ENCODE data around the gene UBE2C. TPM values are rescaled to one million over a fixed set of nuclear protein-coding genes. Genes with fewer than 3 reads are reported as not detected.
A peak's percentile ranks its signal among the peaks of the same experiment; 100 is the strongest.

The UBE2C gene
- polyA plus RNA-seq, 3 donors, result 0.15 to 0.58 TPM; not detected in 1

- Histone ChIP-seq H3K4me3 (replicated peaks in 1 of 3; ENCODE audit: low read depth in 2 of 3, low read length in 3 of 3) (peak overlapping the region; percentile 92 to 98 (median 96)), H3K27me3 (ENCODE audit: control insufficient read depth in 2 of 2, insufficient read depth in 2 of 2, low read length in 2 of 2) (no peaks in the 10 kb centered on the region), H4K20me1 (ENCODE audit: insufficient read depth, low read length) (no peaks in the 10 kb centered on the region), H2AFZ (ENCODE audit: insufficient read depth, low read depth, low read length, poor library complexity, severe bottlenecking) (peak overlapping the region; percentile 99), H3K4me1 (ENCODE audit: control insufficient read depth in 1 of 2, insufficient read depth in 2 of 2, low read length in 2 of 2) (peaks cover 19 to 26% of the 10 kb centered on the region in 2 donors), H3K79me2 (ENCODE audit: insufficient read depth, low read length) (peaks cover 58% of the 10 kb centered on the region), H3K9ac (ENCODE audit: insufficient read depth, low read length, poor library complexity, severe bottlenecking) (peak overlapping the region; percentile 91), H3K36me3 (replicated peaks in 1 of 2; ENCODE audit: control insufficient read depth in 1 of 2, insufficient read depth in 2 of 2, low read length in 2 of 2) (peaks cover 16 to 19% of the 10 kb centered on the region in 2 donors), H3K4me2 (replicated peaks; ENCODE audit: extremely low read depth, low read length, poor library complexity, severe bottlenecking) (peak overlapping the region; percentile 99), H3K9me3 (replicated peaks in 1 of 2; ENCODE audit: control insufficient read depth in 1 of 2, insufficient read depth in 1 of 2, low read length in 2 of 2) (no peaks in the 10 kb centered on the region), H3K27ac (ENCODE audit: low read depth in 1 of 2, low read length in 2 of 2) (peak overlapping the region; percentile 70 to 95)
- Mint-ChIP-seq H3K27me3 (ENCODE audit: low read depth in 3 of 3) (peaks cover 0 to 3% (median 2%) of the 10 kb centered on the region in 3 donors), H3K4me3 (peak overlapping the region; percentile 89 to 95), H3K9me3 (no peaks in the 10 kb centered on the region), H3K27ac (peak overlapping the region; percentile 90 to 97 (median 97)), H3K4me1 (peaks cover 33% of the 10 kb centered on the region), H3K36me3 (peaks cover 19 to 30% of the 10 kb centered on the region in 2 donors)
- TF ChIP-seq, protein P1, sequence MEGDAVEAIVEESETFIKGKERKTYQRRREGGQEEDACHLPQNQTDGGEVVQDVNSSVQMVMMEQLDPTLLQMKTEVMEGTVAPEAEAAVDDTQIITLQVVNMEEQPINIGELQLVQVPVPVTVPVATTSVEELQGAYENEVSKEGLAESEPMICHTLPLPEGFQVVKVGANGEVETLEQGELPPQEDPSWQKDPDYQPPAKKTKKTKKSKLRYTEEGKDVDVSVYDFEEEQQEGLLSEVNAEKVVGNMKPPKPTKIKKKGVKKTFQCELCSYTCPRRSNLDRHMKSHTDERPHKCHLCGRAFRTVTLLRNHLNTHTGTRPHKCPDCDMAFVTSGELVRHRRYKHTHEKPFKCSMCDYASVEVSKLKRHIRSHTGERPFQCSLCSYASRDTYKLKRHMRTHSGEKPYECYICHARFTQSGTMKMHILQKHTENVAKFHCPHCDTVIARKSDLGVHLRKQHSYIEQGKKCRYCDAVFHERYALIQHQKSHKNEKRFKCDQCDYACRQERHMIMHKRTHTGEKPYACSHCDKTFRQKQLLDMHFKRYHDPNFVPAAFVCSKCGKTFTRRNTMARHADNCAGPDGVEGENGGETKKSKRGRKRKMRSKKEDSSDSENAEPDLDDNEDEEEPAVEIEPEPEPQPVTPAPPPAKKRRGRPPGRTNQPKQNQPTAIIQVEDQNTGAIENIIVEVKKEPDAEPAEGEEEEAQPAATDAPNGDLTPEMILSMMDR (IDR thresholded peaks at IDR 0.05), result no peak
- intact Hi-C loops (cut with micrococcal nuclease), result loop anchor here in 1 of 2 donors (5.0 kb wide), 1 partner anchor 34 kb away; the partner anchor contains the start of genes CTSA and NEURL2
- DNase-seq, result no peak
- WGBS (ENCODE audit: insufficient coverage), result 45% methylated on average over 2 of the region's 13 CpGs
Observed at GRCh38 chr20:45857882-45858216, 45.4 kb downstream of the UBE2C start.

- Histone ChIP-seq H4K20me1 (ENCODE audit: insufficient read depth, low read length) (no peaks in the 10 kb centered on the region), H3K4me2 (replicated peaks; ENCODE audit: extremely low read depth, low read length, poor library complexity, severe bottlenecking) (no peak overlapping the region), H3K9ac (ENCODE audit: insufficient read depth, low read length, poor library complexity, severe bottlenecking) (no peak overlapping the region), H3K9me3 (replicated peaks in 1 of 2; ENCODE audit: control insufficient read depth in 1 of 2, insufficient read depth in 1 of 2, low read length in 2 of 2) (no peaks in the 10 kb centered on the region), H2AFZ (ENCODE audit: insufficient read depth, low read depth, low read length, poor library complexity, severe bottlenecking) (no peak overlapping the region), H3K27me3 (ENCODE audit: control insufficient read depth in 2 of 2, insufficient read depth in 2 of 2, low read length in 2 of 2) (no peaks in the 10 kb centered on the region), H3K27ac (ENCODE audit: low read depth in 1 of 2, low read length in 2 of 2) (no peak overlapping the region), H3K79me2 (ENCODE audit: insufficient read depth, low read length) (peaks cover 46% of the 10 kb centered on the region), H3K4me3 (replicated peaks in 1 of 3; ENCODE audit: low read depth in 2 of 3, low read length in 3 of 3) (no peak overlapping the region), H3K4me1 (ENCODE audit: control insufficient read depth in 1 of 2, insufficient read depth in 2 of 2, low read length in 2 of 2) (peaks cover 19 to 26% of the 10 kb centered on the region in 2 donors), H3K36me3 (replicated peaks in 1 of 2; ENCODE audit: control insufficient read depth in 1 of 2, insufficient read depth in 2 of 2, low read length in 2 of 2) (peaks cover 2 to 3% of the 10 kb centered on the region in 2 donors)
- TF ChIP-seq, protein P1 (IDR thresholded peaks at IDR 0.05), result no peak
- intact Hi-C loops (cut with micrococcal nuclease), result loop anchor here in 1 of 2 donors (5.0 kb wide), 1 partner anchor 32 kb away; the partner anchor contains the start of genes CTSA and NEURL2
- Mint-ChIP-seq H3K4me3 (no peak overlapping the region), H3K27me3 (ENCODE audit: low read depth in 3 of 3) (peaks cover 0 to 1% (median 0%) of the 10 kb centered on the region in 3 donors), H3K4me1 (peaks cover 30% of the 10 kb centered on the region), H3K9me3 (no peaks in the 10 kb centered on the region), H3K27ac (no peak overlapping the region), H3K36me3 (peaks cover 4 to 12% of the 10 kb centered on the region in 2 donors)
- 100% methylated on average over 2 of the region's 5 CpGs for WGBS (ENCODE audit: insufficient coverage)
- DNase-seq, result no peak
Observed at GRCh38 chr20:45859916-45860315, 47.5 kb downstream of the UBE2C start.
